ENCODE measurements around the gene SMIM44. TPM values are rescaled to one million over a fixed set of nuclear protein-coding genes. Genes with fewer than 3 reads are reported as not detected.

SMIM44 gene
- total RNA-seq, 1 donor from 2014 or later = not detected

GRCh38 chr19:3433805-3434540 lies 49.3 kb downstream of the SMIM44 start:
- no peak for ATAC-seq

GRCh38 chr19:3433313-3433712 lies 49.9 kb downstream of the SMIM44 start:
- ATAC-seq = no peak

Other genes with a start within 250 kb of the SMIM44 start
- 68.2 TPM for gene NFIC, start 116.9 kb downstream of the SMIM44 start, total RNA-seq
- gene SMIM24, start 2.9 kb downstream of the SMIM44 start, total RNA-seq = not detected
- 11.1 TPM for gene DOHH, start 17.2 kb upstream of the SMIM44 start, total RNA-seq
- 38.5 TPM for gene FZR1, start 22.9 kb upstream of the SMIM44 start, total RNA-seq
- gene TEKTIP1, start 55.7 kb upstream of the SMIM44 start, total RNA-seq = 0.84 TPM
- 25.7 TPM for gene MFSD12, start 74.1 kb upstream of the SMIM44 start, total RNA-seq
- gene HMG20B, start 89.5 kb upstream of the SMIM44 start, total RNA-seq = 36.6 TPM
- gene GIPC3, start 102.0 kb upstream of the SMIM44 start, total RNA-seq = 0.28 TPM
- gene TBXA2R, start 123.4 kb upstream of the SMIM44 start, total RNA-seq = 0.64 TPM
- 10.5 TPM for gene CACTIN, start 143.3 kb upstream of the SMIM44 start, total RNA-seq
- gene PIP5K1C, start 217.0 kb upstream of the SMIM44 start, total RNA-seq = 16.4 TPM
- 40.9 TPM for gene TJP3, start 224.9 kb upstream of the SMIM44 start, total RNA-seq